ENCODE measurements around the gene RPL5.

The RPL5 gene

GRCh38 chr1:92820551-92820950 lies 11.3 kb upstream of the RPL5 start:
- DNase-seq = no peak

DNA sequence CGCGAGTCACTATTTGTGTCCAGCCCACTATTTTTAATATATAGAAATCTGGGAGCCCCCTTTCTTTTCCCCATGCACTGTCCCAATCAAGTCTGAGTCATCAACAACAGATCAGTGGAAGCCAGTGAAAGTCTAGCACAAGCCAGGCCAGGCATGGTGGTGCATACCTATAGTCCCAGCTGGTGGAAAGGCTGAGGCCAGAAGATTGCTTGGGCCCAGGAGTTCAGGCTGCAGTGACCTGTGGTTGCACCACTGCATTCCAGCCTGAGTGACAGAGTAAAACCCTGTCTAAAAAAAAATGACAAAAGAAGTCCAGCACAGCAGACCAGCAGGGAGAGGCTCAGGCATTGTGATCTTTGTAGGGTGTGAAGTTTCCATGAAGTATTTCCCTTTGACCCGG lies 9.0 kb upstream of the RPL5 start:
- no peak for DNase-seq

GRCh38 chr1:92826792-92827191 lies 5.0 kb upstream of the RPL5 start:
- no peak for DNase-seq

GRCh38 chr1:92831368-92831761 lies 475 bp upstream of the RPL5 start:
- no peak for DNase-seq

DNA sequence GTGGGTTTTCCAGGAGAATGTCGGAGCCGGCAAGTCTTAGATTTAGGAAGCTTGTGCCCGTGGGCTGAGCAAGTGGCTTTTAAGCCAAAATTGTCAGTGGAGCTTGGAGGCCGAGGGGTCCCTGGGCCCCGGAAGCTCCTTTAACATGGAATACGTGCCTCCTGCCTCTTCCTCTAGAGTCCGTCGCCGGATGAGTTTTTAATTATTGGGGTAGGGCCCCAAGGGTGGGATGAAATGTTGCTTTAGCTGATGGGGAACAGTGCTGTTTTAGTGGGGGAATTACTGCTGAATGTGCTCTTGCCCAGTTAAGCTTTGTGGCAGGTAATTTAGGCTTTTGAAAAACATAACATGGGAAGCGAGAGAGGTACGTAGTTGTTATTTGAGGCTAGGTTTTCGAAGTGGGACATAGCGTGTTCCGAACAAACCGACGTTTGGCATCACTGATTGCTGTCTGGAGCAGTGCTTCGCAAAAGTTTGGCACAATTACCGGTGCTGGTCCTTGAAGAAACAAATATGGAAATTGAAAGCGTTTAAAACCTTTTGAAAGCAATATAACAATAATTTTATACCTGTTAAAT lies 786 bp downstream of the RPL5 start:
- DNase-seq = no peak

- DNase-seq = no peak
Observed at GRCh38 chr1:92833840-92834239, 2.0 kb downstream of the RPL5 start.

- no peak for DNase-seq
Observed at GRCh38 chr1:92834617-92835016, 2.8 kb downstream of the RPL5 start.

GRCh38 chr1:92837062-92837461 lies 5.2 kb downstream of the RPL5 start:
- no peak for DNase-seq

- no peak for DNase-seq
Observed at GRCh38 chr1:92838519-92838918, 6.7 kb downstream of the RPL5 start.

- no peak for DNase-seq
Observed at GRCh38 chr1:92839442-92839841, 7.6 kb downstream of the RPL5 start.

DNA sequence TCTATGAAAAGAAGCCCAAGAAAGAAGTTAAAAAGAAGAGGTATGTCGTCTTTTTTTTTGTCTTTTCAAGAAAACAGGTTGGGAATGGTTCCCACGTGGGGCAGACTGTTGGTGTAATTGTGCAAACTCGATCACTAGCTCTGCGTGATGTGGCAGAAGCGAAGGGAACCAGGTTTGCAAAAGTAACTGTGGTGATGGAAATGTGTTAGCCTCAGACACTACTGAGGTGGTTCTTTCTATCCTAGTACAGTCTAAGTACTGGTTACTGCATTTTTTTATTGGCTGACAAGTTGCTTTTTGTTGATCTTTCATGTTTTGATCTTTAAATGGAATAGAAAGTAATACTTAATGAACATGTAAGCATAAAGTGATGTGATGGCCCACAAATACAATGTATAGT lies 8.8 kb downstream of the RPL5 start:
- DNase-seq = no peak

DNA sequence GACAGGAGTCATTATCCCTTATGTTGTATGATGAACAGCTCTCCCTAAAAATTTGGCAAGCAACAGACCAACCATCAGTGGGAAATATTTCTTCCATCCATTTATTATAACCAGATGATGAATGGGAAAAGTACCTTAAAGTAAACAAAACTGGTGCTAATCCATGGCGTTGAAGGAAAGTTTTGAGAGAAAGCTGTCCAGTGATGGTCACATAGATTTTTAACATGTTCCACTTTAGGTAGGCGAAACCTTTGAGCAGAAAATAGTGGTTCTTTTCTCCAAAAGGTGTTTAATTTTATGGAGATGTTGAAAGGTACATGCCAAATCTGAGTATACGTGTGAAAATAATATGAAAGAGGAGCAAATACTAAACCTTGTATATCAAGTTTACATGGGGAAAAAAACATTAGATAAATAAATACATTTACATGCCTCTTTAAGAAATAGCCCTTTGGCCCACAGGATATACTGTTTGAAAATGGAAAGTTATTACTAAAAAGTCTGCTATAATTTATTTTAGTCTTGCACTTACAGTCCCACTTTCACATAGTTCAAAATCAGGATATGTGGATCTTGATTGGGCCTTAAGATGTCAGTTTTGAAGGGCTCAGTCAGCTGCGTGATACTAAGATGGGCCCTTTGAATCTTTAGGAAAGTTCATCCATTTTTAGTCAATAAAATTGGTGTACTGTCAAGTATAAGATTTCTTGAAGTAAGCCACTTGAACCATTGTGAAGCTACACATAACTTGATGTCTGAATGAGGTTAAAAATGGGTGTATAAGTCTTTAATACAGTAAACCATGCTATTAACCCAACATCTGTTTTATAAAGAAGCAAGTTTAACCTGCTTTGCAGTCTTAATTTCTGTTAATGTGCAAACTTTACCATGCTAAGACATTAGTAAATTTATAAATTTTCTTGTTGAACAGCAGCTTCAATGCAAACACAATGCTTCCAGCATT lies 10.5 kb downstream of the RPL5 start:
- no peak for DNase-seq

DNA sequence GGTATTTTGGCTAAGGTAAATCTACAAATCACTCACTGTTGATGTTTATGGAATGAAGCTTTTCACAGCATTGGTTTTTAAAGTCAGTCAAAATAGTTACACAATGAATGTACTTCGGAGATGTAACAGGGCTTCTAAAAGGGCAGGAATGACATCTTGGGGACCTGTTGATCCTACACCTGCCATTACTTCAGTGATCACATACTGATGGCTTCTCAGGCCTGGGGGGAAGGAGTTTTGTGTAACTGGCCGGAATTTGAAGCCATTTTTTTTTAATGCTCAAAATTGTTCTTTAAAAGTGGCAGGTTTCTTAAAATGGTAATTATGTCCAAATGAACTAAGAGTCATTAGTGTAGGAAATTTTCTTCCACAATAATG lies 11.2 kb downstream of the RPL5 start:
- no peak for DNase-seq

GRCh38 chr1:92843429-92844352 lies 11.9 kb downstream of the RPL5 start:
- DNase-seq = no peak

DNA sequence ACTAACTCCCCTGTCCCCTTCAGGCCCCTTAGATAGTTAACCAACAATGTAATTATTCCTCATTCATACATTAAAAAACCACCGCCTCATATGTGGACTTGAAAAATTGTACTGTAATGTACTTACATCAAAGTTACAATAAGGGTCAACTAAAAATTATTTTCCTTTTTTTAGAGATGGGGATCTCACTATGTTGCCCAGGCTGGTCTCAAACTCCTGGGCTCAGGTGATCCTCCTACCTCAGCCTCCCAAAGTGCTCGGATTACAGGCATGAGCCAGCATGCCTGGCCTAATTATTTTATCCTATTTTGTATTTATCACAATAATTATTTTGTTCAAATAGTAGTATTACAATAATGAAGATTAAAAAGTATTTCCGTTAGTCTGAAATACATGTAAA lies 12.6 kb downstream of the RPL5 start:
- no peak for DNase-seq

- no peak for DNase-seq
Observed at GRCh38 chr1:92845908-92846307, 14.1 kb downstream of the RPL5 start.

- DNase-seq = no peak
Observed at GRCh38 chr1:92848201-92848600, 16.4 kb downstream of the RPL5 start.

DNA sequence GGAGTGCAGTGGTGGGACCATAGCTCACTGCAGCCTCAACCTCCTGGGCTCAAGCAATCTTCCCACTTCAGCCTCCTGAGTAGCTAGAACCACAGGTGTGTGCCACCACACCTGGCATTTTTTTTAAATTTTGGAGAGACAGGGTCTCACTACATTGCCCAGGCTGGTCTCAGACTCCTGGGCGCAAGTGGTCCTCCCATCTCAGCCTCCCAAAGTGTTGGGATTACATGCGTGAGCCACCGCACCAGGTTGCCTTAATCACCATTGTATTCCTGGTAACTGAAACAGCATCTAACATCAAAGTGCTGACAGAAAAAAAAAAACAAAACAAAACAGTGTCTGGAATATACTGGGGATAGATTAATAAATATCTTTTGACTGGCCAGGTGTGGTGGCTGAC lies 18.2 kb downstream of the RPL5 start:
- no peak for DNase-seq

DNA sequence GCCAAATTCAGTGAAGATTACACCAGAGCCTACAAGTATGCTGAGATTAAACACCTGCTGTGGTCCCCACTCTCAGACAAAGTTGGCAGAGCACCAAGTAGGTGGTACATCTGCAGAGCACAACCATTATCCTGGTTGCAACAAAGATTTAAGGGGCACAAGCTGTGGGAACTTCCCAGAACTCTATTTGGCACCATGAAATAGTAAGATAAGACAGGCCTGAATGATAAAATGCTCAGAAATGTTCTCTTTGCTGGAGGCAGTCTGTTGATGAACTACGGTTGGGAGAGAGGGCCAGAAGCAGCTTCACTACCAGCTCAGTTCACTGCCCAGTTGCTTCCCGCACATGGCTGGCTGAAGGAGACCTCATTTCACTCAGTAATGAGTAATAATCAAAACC lies 19.9 kb downstream of the RPL5 start:
- peak; percentile 66 for DNase-seq

- no peak for DNase-seq
Observed at GRCh38 chr1:92853299-92853698, 21.5 kb downstream of the RPL5 start.

DNA sequence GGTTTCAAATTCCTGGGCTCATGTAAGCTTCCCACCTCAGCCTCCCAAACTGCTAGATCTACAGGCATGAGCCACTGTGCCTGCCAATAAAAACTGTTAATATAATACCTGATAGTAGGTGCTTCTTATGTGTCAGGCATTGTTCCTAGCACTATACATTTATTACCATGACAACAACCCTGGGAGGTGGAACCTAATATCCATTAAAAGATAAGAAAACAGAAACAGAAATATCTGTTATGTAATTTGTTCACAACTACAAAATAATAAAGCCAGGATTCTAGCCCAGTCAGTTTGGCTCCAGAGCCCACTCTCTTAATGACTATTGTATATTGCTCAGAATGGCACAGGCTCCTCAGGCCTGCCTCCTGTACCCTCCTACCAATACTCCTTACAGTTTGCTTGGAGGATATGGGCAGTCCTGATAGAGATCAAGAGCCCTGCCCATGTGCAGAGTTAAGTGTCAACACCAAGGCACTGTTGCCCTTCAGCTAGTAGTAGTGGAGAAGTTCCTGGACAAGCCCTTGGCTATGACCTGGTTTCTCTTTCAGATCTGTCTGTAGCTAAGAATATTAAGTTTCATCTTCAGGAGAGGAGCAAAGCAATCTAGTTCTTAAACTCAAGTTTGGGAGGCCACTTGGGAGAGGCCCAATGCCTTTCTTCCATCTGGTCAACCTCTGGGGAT lies 22.4 kb downstream of the RPL5 start:
- no peak for DNase-seq

GRCh38 chr1:92855236-92855635 lies 23.4 kb downstream of the RPL5 start:
- DNase-seq = no peak

DNA sequence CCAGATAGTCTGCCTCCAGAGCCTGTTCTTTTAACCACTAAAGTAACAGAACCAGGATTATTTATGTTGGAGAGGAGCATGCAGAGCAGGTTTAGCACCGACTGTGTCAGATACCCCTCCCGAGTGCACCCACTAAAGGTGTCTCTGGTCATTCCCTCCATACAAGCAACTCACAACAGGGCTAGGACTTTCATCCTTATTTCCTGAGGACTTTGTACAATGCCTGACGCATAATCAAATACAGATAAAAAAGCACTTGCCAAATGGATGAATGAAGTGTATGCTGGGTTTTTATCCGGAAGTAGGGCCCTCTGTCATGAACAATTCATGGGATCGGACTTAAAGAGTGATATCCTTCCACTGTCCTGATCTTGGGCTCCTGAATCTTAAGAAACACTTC lies 26.0 kb downstream of the RPL5 start:
- no peak for DNase-seq

Data from NCI-H1105 treated with DMSO at 0.1 percent for 48 hours (cell line).